SK-N-SH treated with all-trans-retinoic acid at 6 μM for 48 hours (cell line): Measurements from ENCODE around the gene NOLC1.

ENCODE experiments used
- ATAC-seq: fragments of 200-7000 bp; cut with Tn5 transposase; 3 replicates; pipeline ENCODE4 v1.9.1; 2020; ENCODE audit warnings: mild to moderate bottlenecking, moderate library complexity
- ARNTL ChIP-seq: fragments of 450-650 bp; formaldehyde crosslinking; IDR thresholded peaks from 2 replicates; pipeline ENCODE4 v1.5.0; 2020; ENCODE audit warnings: low read depth, mild to moderate bottlenecking, moderate library complexity, borderline replicate concordance
- CREB5 ChIP-seq: fragments of 250-450 bp; sonication (Bioruptor Pico); IDR thresholded peaks from 2 replicates; pipeline ENCODE4 v1.5.1; 2020; ENCODE audit warnings: low read depth, mild to moderate bottlenecking, moderate library complexity
- CSDC2 ChIP-seq: fragments of 250-450 bp; sonication (Bioruptor Pico); IDR thresholded peaks from 2 replicates; pipeline ENCODE4 v1.5.0; 2020; ENCODE audit warnings: mild to moderate bottlenecking, moderate library complexity
- CSRNP3 ChIP-seq: fragments of 250-450 bp; sonication (Bioruptor Pico); IDR thresholded peaks from 2 replicates; pipeline ENCODE4 v1.5.1; 2021; ENCODE audit warnings: mild to moderate bottlenecking, moderate library complexity
- ESRRG ChIP-seq: fragments of 250-450 bp; sonication (Bioruptor Pico); IDR thresholded peaks from 2 replicates; pipeline ENCODE4 v1.6.1; 2021; ENCODE audit warnings: mild to moderate bottlenecking
- GLIS3 ChIP-seq: fragments of 250-450 bp; sonication (Bioruptor Pico); IDR thresholded peaks from 2 replicates; pipeline ENCODE4 v1.5.0; 2020; ENCODE audit warnings: mild to moderate bottlenecking, moderate library complexity
- ISL1 ChIP-seq: fragments of 250-450 bp; sonication (Bioruptor Pico); IDR thresholded peaks from 2 replicates; pipeline ENCODE4 v2.1.2; 2022; ENCODE audit warnings: mild to moderate bottlenecking, moderate library complexity
- OSR1 ChIP-seq: fragments of 250-450 bp; sonication (Bioruptor Pico); IDR thresholded peaks from 2 replicates; pipeline ENCODE4 v1.8.0; 2022; ENCODE audit warnings: moderate library complexity, mild to moderate bottlenecking, inconsistent platforms
- PATZ1 ChIP-seq: fragments of 250-450 bp; sonication (Bioruptor Pico); IDR thresholded peaks from 2 replicates; pipeline ENCODE4 v1.8.0; 2020; ENCODE audit warnings: mild to moderate bottlenecking, moderate library complexity, borderline replicate concordance
- POU6F1 ChIP-seq: fragments of 250-450 bp; sonication (Bioruptor Pico); IDR thresholded peaks from 2 replicates; pipeline ENCODE4 v1.8.0; 2021; ENCODE audit warnings: low read depth, mild to moderate bottlenecking, moderate library complexity, borderline replicate concordance
- PPARA ChIP-seq: fragments of 250-450 bp; sonication (Bioruptor Pico); IDR thresholded peaks from 2 replicates; pipeline ENCODE4 v1.5.0; 2020; ENCODE audit warnings: mild to moderate bottlenecking, borderline replicate concordance
- SNAI2 ChIP-seq: fragments of 250-450 bp; sonication (Bioruptor Pico); IDR thresholded peaks from 2 replicates; pipeline ENCODE4 v1.5.0; 2020; ENCODE audit warnings: mild to moderate bottlenecking, moderate library complexity
- TCF4 ChIP-seq: fragments of 250-450 bp; sonication (Bioruptor Pico); IDR thresholded peaks from 2 replicates; pipeline ENCODE4 v1.8.0; 2021; ENCODE audit warnings: mild to moderate bottlenecking, moderate library complexity, borderline replicate concordance
- TOX ChIP-seq: fragments of 250-450 bp; sonication (Bioruptor Pico); IDR thresholded peaks from 2 replicates; pipeline ENCODE4 v1.8.0; 2021; ENCODE audit warnings: mild to moderate bottlenecking, moderate library complexity, borderline replicate concordance
- TSHZ2 ChIP-seq: fragments of 250-450 bp; sonication (Bioruptor Pico); IDR thresholded peaks from 2 replicates; pipeline ENCODE4 v1.5.0; 2020; ENCODE audit warnings: mild to moderate bottlenecking, moderate library complexity
- ZC3H10 ChIP-seq: fragments of 250-450 bp; sonication (Bioruptor Pico); IDR thresholded peaks from 2 replicates; pipeline ENCODE4 v1.5.1; 2021; ENCODE audit warnings: mild to moderate bottlenecking, moderate library complexity
- ZFP3 ChIP-seq: fragments of 250-450 bp; sonication (Bioruptor Pico); IDR thresholded peaks from 2 replicates; pipeline ENCODE4 v1.5.0; 2020; ENCODE audit warnings: mild to moderate bottlenecking, moderate library complexity
- ZNF565 ChIP-seq: fragments of 450-650 bp; formaldehyde crosslinking; conservative IDR thresholded peaks from 2 replicates; pipeline ENCODE4 v1.5.0; 2020; ENCODE audit warnings: low read depth, mild to moderate bottlenecking, moderate library complexity
- ZNF70 ChIP-seq: fragments of 450-650 bp; formaldehyde crosslinking; IDR thresholded peaks from 2 replicates; pipeline ENCODE4 v1.5.0; 2020; ENCODE audit warnings: mild to moderate bottlenecking, moderate library complexity
- ZNF8 ChIP-seq: fragments of 450-650 bp; formaldehyde crosslinking; IDR thresholded peaks from 2 replicates; pipeline ENCODE4 v1.5.0; 2020; ENCODE audit warnings: mild to moderate bottlenecking, moderate library complexity

The NOLC1 gene

GRCh38 chr10:102118867-102119266, 33.3 kb upstream of the NOLC1 start:
- TF ChIP-seq ESRRG (CRISPR knock-in tag) (no peak), PATZ1 (no peak), ZNF8 (CRISPR knock-in tag) (no peak), OSR1 (CRISPR knock-in tag) (no peak), POU6F1 (CRISPR knock-in tag) (no peak)
- no peak for ATAC-seq

- ATAC-seq = peak; percentile 23
- TF ChIP-seq TCF4 (CRISPR knock-in tag) (no peak), PATZ1 (peak; percentile 99)
These were observed 32.6 kb upstream of the NOLC1 start for GRCh38 chr10:102119417-102120141.

- ATAC-seq = peak; percentile 62
- no peak for TF ChIP-seq ZNF565 (CRISPR knock-in tag)
- 0 out of 2 replicates have a peak, but pooled peaks have one; percentile 31 for TF ChIP-seq GLIS3 (CRISPR knock-in tag)
These were observed 31.8 kb upstream of the NOLC1 start, which contains the start of gene LDB1 for GRCh38 chr10:102120142-102120990. Gene LDB1 (minus strand): TSS chr10:102120368. CDS start chr10:102120110, 258 bp downstream.

- TF ChIP-seq ZNF565 (CRISPR knock-in tag) (no peak), ZNF70 (CRISPR knock-in tag) (no peak), POU6F1 (CRISPR knock-in tag) (no peak), ARNTL (no peak), ZNF8 (CRISPR knock-in tag) (no peak), PPARA (CRISPR knock-in tag) (no peak), OSR1 (CRISPR knock-in tag) (no peak), TCF4 (CRISPR knock-in tag) (no peak), ISL1 (CRISPR knock-in tag) (no peak), ZFP3 (CRISPR knock-in tag) (no peak), CSRNP3 (CRISPR knock-in tag) (no peak), SNAI2 (CRISPR knock-in tag) (no peak), TSHZ2 (CRISPR knock-in tag) (no peak), ZC3H10 (no peak), CREB5 (no peak), CSDC2 (CRISPR knock-in tag) (no peak), TOX (CRISPR knock-in tag) (no peak)
- peak; percentile 55 for ATAC-seq
These were observed 31.0 kb upstream of the NOLC1 start for GRCh38 chr10:102120991-102121738.
